Measurements from ENCODE around the gene ICOS.
"Not testable (repeated sequence)": the region's sequence is repeated elsewhere in the genome, so short reads cannot be mapped to it uniquely, and the experiment has no call there.

Gene ICOS

GRCh38 chr2:203983064-203983715 lies 46.6 kb downstream of the ICOS start:
- DNase-seq = no peak

GRCh38 chr2:203985978-203986377 lies 49.4 kb downstream of the ICOS start:
- not testable (repeated sequence) for DNase-seq

GRCh38 chr2:203987959-203988358 lies 51.4 kb downstream of the ICOS start:
- DNase-seq = no peak

- peak; percentile 4 for DNase-seq
Observed at GRCh38 chr2:203988500-203989260, 52.1 kb downstream of the ICOS start.

GRCh38 chr2:203989521-203989920 lies 53.0 kb downstream of the ICOS start:
- peak; percentile 17 for DNase-seq

GRCh38 chr2:203992509-203992908 lies 55.9 kb downstream of the ICOS start:
- DNase-seq = no peak

GRCh38 chr2:203993011-203993410 lies 56.4 kb downstream of the ICOS start:
- DNase-seq = no peak

GRCh38 chr2:203993560-203993959 lies 57.0 kb downstream of the ICOS start:
- DNase-seq = no peak

- no peak for DNase-seq
Observed at GRCh38 chr2:203994735-203995134, 58.2 kb downstream of the ICOS start.

GRCh38 chr2:203996692-203997091 lies 60.1 kb downstream of the ICOS start:
- DNase-seq = no peak

GRCh38 chr2:203997481-203997880 lies 60.9 kb downstream of the ICOS start:
- no peak for DNase-seq

GRCh38 chr2:203997980-203998809 lies 61.6 kb downstream of the ICOS start:
- DNase-seq = no peak

- no peak for DNase-seq
Observed at GRCh38 chr2:203999835-204000234, 63.3 kb downstream of the ICOS start.

GRCh38 chr2:204000446-204000845 lies 63.9 kb downstream of the ICOS start:
- no peak for DNase-seq

- DNase-seq = no peak
Observed at GRCh38 chr2:204003276-204003990, 66.9 kb downstream of the ICOS start.

- no peak for DNase-seq
Observed at GRCh38 chr2:204004912-204005311, 68.3 kb downstream of the ICOS start.

GRCh38 chr2:204005940-204006721 lies 69.6 kb downstream of the ICOS start:
- no peak for DNase-seq

- DNase-seq = no peak
Observed at GRCh38 chr2:204008352-204008751, 71.8 kb downstream of the ICOS start.

- DNase-seq = no peak
Observed at GRCh38 chr2:204010628-204011560, 74.3 kb downstream of the ICOS start.
